ENCODE data around the gene AIFM1. TPM values are rescaled to one million over a fixed set of nuclear protein-coding genes. Genes with fewer than 3 reads are reported as not detected.

Gene AIFM1
- 13.8 and 15.2 TPM in 2 replicates for total RNA-seq

DNA sequence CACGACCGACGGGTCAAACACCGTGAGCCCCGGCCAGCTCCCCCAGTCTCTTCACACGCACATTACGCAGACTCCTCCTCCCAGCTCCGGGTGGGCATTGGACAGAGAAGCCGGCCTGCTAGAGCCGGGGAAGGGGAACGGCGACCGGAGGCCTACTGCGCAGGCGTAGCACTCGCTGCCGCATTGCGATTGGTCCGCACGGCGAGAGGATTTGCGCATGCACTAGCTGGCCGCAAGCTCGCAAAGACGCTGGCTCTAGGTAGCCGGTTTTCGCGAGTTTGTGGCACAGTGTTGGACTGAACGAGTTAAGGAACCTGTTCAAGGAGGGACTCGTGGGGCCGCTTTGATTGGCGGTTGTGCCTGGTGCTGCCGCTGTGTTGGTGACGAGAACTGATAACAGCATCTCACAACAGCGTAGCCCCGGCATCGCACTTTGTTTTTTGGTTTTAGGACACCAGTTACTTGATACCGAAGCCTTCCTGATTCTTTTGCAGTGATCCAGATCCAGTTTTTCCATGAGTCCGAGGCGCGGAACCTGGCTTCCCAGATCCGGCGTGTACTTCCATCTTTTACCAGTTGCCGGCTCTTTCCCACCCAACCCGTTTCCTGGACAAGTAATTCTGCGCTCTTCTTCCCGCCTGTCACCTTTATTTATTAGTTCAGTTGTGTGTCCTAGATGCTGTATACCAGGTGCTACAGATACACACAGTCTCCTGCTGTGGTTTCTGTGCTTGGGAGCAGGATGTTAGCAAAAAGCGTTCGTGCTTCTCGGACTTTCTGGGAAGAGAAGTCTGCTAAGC, at the start of gene AIFM1:
TSS of gene AIFM1 (minus strand) at position 139 of the 800 bp plus-strand sequence. CDS start 185 bp downstream, outside the sequence.
- no peaks in the 10 kb centered on the region for H4K20me1 ChIP-seq (ENCODE audit: insufficient read depth, low read length)
- H3K79me2 ChIP-seq (ENCODE audit: insufficient read depth, low read length), result peaks cover 22% of the 10 kb centered on the region
- no peaks in the 10 kb centered on the region for H3K27me3 ChIP-seq (ENCODE audit: insufficient read depth, low read length)
- peaks cover 14% of the 10 kb centered on the region for H3K4me1 ChIP-seq (ENCODE audit: insufficient read depth, low read length)
- H3K36me3 ChIP-seq (ENCODE audit: insufficient read depth, low read length), result no peaks in the 10 kb centered on the region
- peak within 1 kb of the TSS; percentile 74 for H3K4me3 ChIP-seq (ENCODE audit: insufficient read depth, low read length)
- peak within 1 kb of the TSS; percentile 88 for H2AFZ ChIP-seq (ENCODE audit: low read length)
- no peaks in the 10 kb centered on the region for H3K9me3 ChIP-seq (ENCODE audit: low read depth, low read length)
- TF ChIP-seq, protein P1, sequence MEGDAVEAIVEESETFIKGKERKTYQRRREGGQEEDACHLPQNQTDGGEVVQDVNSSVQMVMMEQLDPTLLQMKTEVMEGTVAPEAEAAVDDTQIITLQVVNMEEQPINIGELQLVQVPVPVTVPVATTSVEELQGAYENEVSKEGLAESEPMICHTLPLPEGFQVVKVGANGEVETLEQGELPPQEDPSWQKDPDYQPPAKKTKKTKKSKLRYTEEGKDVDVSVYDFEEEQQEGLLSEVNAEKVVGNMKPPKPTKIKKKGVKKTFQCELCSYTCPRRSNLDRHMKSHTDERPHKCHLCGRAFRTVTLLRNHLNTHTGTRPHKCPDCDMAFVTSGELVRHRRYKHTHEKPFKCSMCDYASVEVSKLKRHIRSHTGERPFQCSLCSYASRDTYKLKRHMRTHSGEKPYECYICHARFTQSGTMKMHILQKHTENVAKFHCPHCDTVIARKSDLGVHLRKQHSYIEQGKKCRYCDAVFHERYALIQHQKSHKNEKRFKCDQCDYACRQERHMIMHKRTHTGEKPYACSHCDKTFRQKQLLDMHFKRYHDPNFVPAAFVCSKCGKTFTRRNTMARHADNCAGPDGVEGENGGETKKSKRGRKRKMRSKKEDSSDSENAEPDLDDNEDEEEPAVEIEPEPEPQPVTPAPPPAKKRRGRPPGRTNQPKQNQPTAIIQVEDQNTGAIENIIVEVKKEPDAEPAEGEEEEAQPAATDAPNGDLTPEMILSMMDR (IDR thresholded peaks at IDR 0.05; ENCODE audit: extremely low read depth, low read depth, low read length), result no peak
- peak; percentile 93 for DNase-seq (ENCODE audit: insufficient read length, low spot score, missing footprints)
- H3K4me2 ChIP-seq (ENCODE audit: insufficient read depth, low read length), result peak within 1 kb of the TSS; percentile 84
- H3K27ac ChIP-seq (ENCODE audit: low read depth, low read length), result peak within 1 kb of the TSS; percentile 78

DNA sequence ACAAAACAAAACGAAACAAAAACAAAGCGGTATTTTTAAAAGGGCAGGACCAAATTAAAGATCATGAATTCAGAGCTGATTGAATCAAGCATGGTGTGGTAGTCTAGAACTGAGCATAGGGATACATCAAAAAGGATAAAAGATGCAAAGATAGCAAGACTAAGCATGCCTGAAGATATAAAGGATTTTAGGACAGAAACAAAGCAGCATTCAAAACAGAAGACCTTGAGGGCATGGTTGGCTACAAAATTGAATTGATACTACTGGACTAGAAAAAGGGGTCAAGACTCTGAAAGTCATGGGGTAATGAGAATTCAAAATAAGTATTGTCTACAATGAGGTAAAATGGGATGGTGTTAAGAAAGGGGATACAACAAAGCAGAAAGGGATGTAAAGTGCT, 47.7 kb upstream of the AIFM1 start:
- H3K9me3 ChIP-seq (ENCODE audit: low read depth, low read length), result no peaks in the 10 kb centered on the region
- no peak overlapping the region for H3K4me3 ChIP-seq (ENCODE audit: insufficient read depth, low read length)
- H2AFZ ChIP-seq (ENCODE audit: low read length), result no peak overlapping the region
- H3K4me1 ChIP-seq (ENCODE audit: insufficient read depth, low read length), result no peaks in the 10 kb centered on the region
- no peak overlapping the region for H3K4me2 ChIP-seq (ENCODE audit: insufficient read depth, low read length)
- TF ChIP-seq, protein P1 (IDR thresholded peaks at IDR 0.05; ENCODE audit: extremely low read depth, low read depth, low read length), result no peak
- no peaks in the 10 kb centered on the region for H4K20me1 ChIP-seq (ENCODE audit: insufficient read depth, low read length)
- H3K79me2 ChIP-seq (ENCODE audit: insufficient read depth, low read length), result no peaks in the 10 kb centered on the region
- H3K36me3 ChIP-seq (ENCODE audit: insufficient read depth, low read length), result no peaks in the 10 kb centered on the region
- H3K27me3 ChIP-seq (ENCODE audit: insufficient read depth, low read length), result peaks cover 2% of the 10 kb centered on the region
- H3K27ac ChIP-seq (ENCODE audit: low read depth, low read length), result no peak overlapping the region
- no peak for DNase-seq (ENCODE audit: insufficient read length, low spot score, missing footprints)

DNA sequence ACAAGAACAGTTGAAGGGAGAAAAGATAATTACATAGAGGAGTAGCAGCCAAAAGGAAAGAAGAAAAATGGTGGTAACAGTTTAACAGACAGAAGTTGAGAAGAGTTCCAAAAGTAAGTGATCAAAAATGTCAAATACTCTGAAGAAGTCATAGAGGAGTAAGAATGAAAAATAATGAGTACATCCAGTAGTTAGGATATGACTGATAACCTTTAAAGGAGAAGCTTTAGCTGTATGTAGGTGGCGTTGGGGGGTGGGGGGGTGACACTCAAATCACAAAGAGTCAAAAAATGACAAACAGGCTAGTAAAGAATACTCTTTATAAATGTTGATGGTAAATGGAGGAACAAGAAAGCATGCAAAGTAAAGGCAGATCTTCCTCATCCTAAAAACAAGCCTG, 46.7 kb upstream of the AIFM1 start:
- Histone ChIP-seq H3K27ac (ENCODE audit: low read depth, low read length) (no peak overlapping the region), H3K36me3 (ENCODE audit: insufficient read depth, low read length) (no peaks in the 10 kb centered on the region), H3K79me2 (ENCODE audit: insufficient read depth, low read length) (no peaks in the 10 kb centered on the region), H3K4me1 (ENCODE audit: insufficient read depth, low read length) (no peaks in the 10 kb centered on the region), H4K20me1 (ENCODE audit: insufficient read depth, low read length) (no peaks in the 10 kb centered on the region), H3K27me3 (ENCODE audit: insufficient read depth, low read length) (peaks cover 2% of the 10 kb centered on the region), H3K4me3 (ENCODE audit: insufficient read depth, low read length) (no peak overlapping the region), H2AFZ (ENCODE audit: low read length) (no peak overlapping the region), H3K4me2 (ENCODE audit: insufficient read depth, low read length) (no peak overlapping the region), H3K9me3 (ENCODE audit: low read depth, low read length) (no peaks in the 10 kb centered on the region)
- DNase-seq (ENCODE audit: insufficient read length, low spot score, missing footprints), result no peak
- TF ChIP-seq, protein P1 (IDR thresholded peaks at IDR 0.05; ENCODE audit: extremely low read depth, low read depth, low read length), result no peak

DNA sequence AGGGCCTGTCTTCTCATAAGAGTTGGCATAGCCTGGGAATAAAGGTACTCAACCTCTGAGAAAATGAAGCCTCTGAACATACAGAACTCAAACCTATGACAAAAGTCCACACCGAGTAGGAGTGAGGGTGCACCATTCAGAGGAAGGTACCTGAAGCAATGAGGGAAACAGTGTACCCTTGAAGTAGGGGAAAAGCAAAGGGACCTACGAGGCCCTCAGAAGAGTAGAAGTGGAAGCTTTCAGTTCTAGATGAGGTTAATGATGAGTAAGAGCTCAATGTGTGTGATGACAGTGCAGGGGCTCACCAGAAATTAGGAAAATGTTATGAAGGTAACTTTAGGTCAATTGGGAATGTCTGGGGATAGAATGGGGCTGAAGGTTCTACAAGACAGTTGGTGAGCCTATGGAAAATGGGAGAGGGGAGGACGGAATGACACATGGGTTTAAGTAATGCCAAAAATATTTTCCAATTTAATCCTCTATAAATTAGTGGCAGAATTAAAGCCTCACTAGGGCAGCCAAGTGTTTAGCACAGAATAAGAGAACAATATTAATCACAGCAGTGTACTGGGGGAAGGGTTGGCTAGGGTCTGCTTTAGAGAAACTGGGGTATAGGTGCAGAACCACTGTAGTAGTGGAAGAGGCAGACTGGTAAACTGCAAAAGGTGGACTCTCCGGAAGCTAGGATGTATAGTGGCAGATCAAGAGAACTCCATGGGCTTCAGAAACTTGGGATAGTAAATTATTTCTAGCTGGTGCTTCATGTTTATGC, 46.0 kb upstream of the AIFM1 start:
- Histone ChIP-seq H3K9me3 (ENCODE audit: low read depth, low read length) (no peaks in the 10 kb centered on the region), H2AFZ (ENCODE audit: low read length) (no peak overlapping the region), H3K4me2 (ENCODE audit: insufficient read depth, low read length) (no peak overlapping the region), H3K27me3 (ENCODE audit: insufficient read depth, low read length) (peaks cover 4% of the 10 kb centered on the region), H4K20me1 (ENCODE audit: insufficient read depth, low read length) (no peaks in the 10 kb centered on the region), H3K79me2 (ENCODE audit: insufficient read depth, low read length) (no peaks in the 10 kb centered on the region), H3K27ac (ENCODE audit: low read depth, low read length) (no peak overlapping the region), H3K4me1 (ENCODE audit: insufficient read depth, low read length) (no peaks in the 10 kb centered on the region), H3K4me3 (ENCODE audit: insufficient read depth, low read length) (no peak overlapping the region), H3K36me3 (ENCODE audit: insufficient read depth, low read length) (no peaks in the 10 kb centered on the region)
- TF ChIP-seq, protein P1 (IDR thresholded peaks at IDR 0.05; ENCODE audit: extremely low read depth, low read depth, low read length), result no peak
- no peak for DNase-seq (ENCODE audit: insufficient read length, low spot score, missing footprints)
